Endothelial cell (in vitro differentiated cells): ENCODE results near the gene ALOX15. TPM values are rescaled to one million over a fixed set of nuclear protein-coding genes. Genes with fewer than 3 reads are reported as not detected.

Experiments
- DNase-seq: peaks from one replicate; pipeline ENCODE4 v3.0.0; 2021; ENCODE audit warnings: low spot score
- H3K27ac Mint-ChIP-seq: one replicate; pipeline ENCODE4 v1.8.0; 2021; ENCODE audit warnings: mixed read lengths, inconsistent platforms; ENCODE audit not compliant: unreplicated experiment
- H3K27me3 Mint-ChIP-seq: one replicate; pipeline ENCODE4 v1.8.0; 2021; ENCODE audit warnings: mild to moderate bottlenecking, moderate library complexity, mixed read lengths, inconsistent platforms; ENCODE audit not compliant: unreplicated experiment
- H3K36me3 Mint-ChIP-seq: one replicate; pipeline ENCODE4 v1.8.0; 2021; ENCODE audit warnings: mild to moderate bottlenecking, low read depth, mixed read lengths, inconsistent platforms; ENCODE audit not compliant: unreplicated experiment
- H3K4me1 Mint-ChIP-seq: one replicate; pipeline ENCODE4 v1.8.0; 2021; ENCODE audit warnings: mild to moderate bottlenecking, mixed read lengths, inconsistent platforms; ENCODE audit not compliant: unreplicated experiment
- H3K4me3 Mint-ChIP-seq: one replicate; pipeline ENCODE4 v1.8.0; 2021; ENCODE audit warnings: mild to moderate bottlenecking, mixed read lengths, inconsistent platforms; ENCODE audit not compliant: unreplicated experiment
- H3K9me3 Mint-ChIP-seq: one replicate; pipeline ENCODE4 v1.8.0; 2021; ENCODE audit warnings: mixed read lengths, inconsistent platforms; ENCODE audit not compliant: unreplicated experiment
- total RNA-seq: library from RNA; stranded (reverse); fragmentation: NEBNext Ultra II Directional; extraction: Animal tissue kit (Norgen Biotek cat#: 25700); gene quantifications from one replicate; pipeline ENCODE4 v1.2.1, GENCODE V29; 2021; ENCODE audit not compliant: unreplicated experiment
- TF ChIP-seq, protein P1 (sequence below): fragments of 200-600 bp; sonication (generic); IDR thresholded peaks from one replicate; pipeline ENCODE4 v1.5.0; 2021; ENCODE audit warnings: antibody characterized with exemption; ENCODE audit not compliant: unreplicated experiment

The ALOX15 gene
- total RNA-seq, 1 donor from 2014 or later, result 17.0 TPM

DNA sequence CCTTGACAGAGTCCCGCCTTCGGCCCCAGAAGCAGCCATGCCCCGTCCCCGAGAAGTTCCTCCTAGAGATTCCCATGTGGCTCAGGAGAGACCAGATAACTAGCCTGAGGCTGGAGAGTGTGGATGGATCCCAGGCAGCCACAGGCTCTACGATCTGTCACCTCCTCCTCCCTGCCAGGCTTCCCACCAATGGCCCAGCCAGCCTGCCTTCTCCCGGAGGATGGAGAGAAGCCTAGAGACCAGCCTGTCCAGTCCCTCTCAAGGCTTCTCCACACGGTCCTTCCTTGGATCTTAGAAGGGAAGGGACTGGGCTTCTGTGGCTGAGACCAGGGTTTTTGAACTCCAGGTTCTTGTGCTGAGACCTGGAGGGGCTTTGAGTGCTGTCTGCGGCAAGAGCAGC is 58.8 kb downstream of the ALOX15 start:
- no peak for DNase-seq
- TF ChIP-seq, protein P1, sequence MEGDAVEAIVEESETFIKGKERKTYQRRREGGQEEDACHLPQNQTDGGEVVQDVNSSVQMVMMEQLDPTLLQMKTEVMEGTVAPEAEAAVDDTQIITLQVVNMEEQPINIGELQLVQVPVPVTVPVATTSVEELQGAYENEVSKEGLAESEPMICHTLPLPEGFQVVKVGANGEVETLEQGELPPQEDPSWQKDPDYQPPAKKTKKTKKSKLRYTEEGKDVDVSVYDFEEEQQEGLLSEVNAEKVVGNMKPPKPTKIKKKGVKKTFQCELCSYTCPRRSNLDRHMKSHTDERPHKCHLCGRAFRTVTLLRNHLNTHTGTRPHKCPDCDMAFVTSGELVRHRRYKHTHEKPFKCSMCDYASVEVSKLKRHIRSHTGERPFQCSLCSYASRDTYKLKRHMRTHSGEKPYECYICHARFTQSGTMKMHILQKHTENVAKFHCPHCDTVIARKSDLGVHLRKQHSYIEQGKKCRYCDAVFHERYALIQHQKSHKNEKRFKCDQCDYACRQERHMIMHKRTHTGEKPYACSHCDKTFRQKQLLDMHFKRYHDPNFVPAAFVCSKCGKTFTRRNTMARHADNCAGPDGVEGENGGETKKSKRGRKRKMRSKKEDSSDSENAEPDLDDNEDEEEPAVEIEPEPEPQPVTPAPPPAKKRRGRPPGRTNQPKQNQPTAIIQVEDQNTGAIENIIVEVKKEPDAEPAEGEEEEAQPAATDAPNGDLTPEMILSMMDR, result no peak
- no peak overlapping the region for H3K4me3 Mint-ChIP-seq
- H3K27me3 Mint-ChIP-seq, result peaks cover 25% of the 10 kb centered on the region
- H3K4me1 Mint-ChIP-seq, result peaks cover 9% of the 10 kb centered on the region
- no peak overlapping the region for H3K27ac Mint-ChIP-seq
- H3K9me3 Mint-ChIP-seq, result no peaks in the 10 kb centered on the region
- H3K36me3 Mint-ChIP-seq, result no peaks in the 10 kb centered on the region

DNA sequence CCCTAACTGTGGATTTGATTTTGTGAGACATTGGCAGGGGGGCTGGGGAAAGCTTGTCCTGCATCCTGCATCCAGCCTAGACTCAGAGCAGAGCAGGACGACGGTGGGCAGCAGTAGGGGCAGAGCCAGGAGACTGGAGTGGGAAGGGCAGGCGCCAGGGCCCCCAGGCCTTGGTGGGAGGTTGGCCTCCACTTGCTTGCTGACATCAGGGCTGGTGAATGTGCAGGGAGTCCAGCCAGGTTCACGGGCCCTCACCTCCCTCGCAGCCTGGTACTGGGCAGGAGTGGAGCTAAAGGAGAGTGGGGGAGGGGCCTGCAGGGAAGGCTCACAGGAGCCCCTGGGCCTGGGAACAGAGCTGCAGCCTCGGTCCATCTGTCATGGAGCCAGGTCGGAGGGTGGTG is 59.4 kb downstream of the ALOX15 start:
- TF ChIP-seq, protein P1, result no peak
- H3K36me3 Mint-ChIP-seq, result no peaks in the 10 kb centered on the region

More for the DNA sequence above, 59.4 kb downstream of the ALOX15 start:
- Mint-ChIP-seq H3K4me1 (peaks cover 9% of the 10 kb centered on the region), H3K9me3 (no peaks in the 10 kb centered on the region), H3K27me3 (peaks cover 25% of the 10 kb centered on the region), H3K27ac (no peak overlapping the region), H3K4me3 (no peak overlapping the region)
- no peak for DNase-seq

Other genes starting within 250 kb of the ALOX15 start
- 0.18 TPM for gene SPNS3, start 207.7 kb downstream of the ALOX15 start, total RNA-seq
- gene SPNS2, start 142.8 kb downstream of the ALOX15 start, total RNA-seq, result 187 TPM
- gene MYBBP1A, start 86.3 kb downstream of the ALOX15 start, total RNA-seq, result 32.4 TPM
- gene GGT6, start 81.1 kb downstream of the ALOX15 start, total RNA-seq, result not detected
- gene SMTNL2, start 57.1 kb downstream of the ALOX15 start, total RNA-seq, result 0.59 TPM
- 118 TPM for gene PELP1, start 62.5 kb upstream of the ALOX15 start, total RNA-seq
- 51.1 TPM for gene ARRB2, start 69.0 kb upstream of the ALOX15 start, total RNA-seq
- 10.5 TPM for gene MED11, start 89.8 kb upstream of the ALOX15 start, total RNA-seq
- gene ZMYND15, start 98.2 kb upstream of the ALOX15 start, total RNA-seq, result not detected
- gene CXCL16, start 98.2 kb upstream of the ALOX15 start, total RNA-seq, result 0.13 TPM
- not detected for gene TM4SF5, start 130.2 kb upstream of the ALOX15 start, total RNA-seq
- 2.9 TPM for gene VMO1, start 144.7 kb upstream of the ALOX15 start, total RNA-seq
- gene GLTPD2, start 147.3 kb upstream of the ALOX15 start, total RNA-seq, result not detected
- gene PSMB6, start 154.5 kb upstream of the ALOX15 start, total RNA-seq, result 185 TPM
- 86.5 TPM for gene PLD2, start 165.5 kb upstream of the ALOX15 start, total RNA-seq
- gene MINK1, start 191.7 kb upstream of the ALOX15 start, total RNA-seq, result 176 TPM